ENCODE results near the gene GRIN2D. TPM values are rescaled to one million over a fixed set of nuclear protein-coding genes. Genes with fewer than 3 reads are reported as not detected.

GRIN2D gene
- total RNA-seq = 1 to 10 TPM in 1 of 2 donors, under 1 TPM in 1; 0.28 to 1.2 TPM

- Mint-ChIP-seq H3K4me3 (peak within 1 kb of the TSS; percentile 61), H3K4me1 (peaks cover 20% of the 10 kb centered on the region), H3K9me3 (no peaks in the 10 kb centered on the region), H3K27me3 (peaks cover 32% of the 10 kb centered on the region), H3K36me3 (ENCODE audit: low read depth) (peaks cover 14% of the 10 kb centered on the region), H3K27ac (peak within 1 kb of the TSS; percentile 50)
- ATAC-seq (replicated peaks) = no peak
These were observed at the start of gene GRIN2D for GRCh38 chr19:48393559-48394330. Gene GRIN2D, plus strand, starts transcription at chr19:48393668. Its CDS starts 4,725 bp downstream, at chr19:48398393.

GRCh38 chr19:48344892-48345291, 48.6 kb upstream of the GRIN2D start:
- ATAC-seq (replicated peaks) = no peak
- Mint-ChIP-seq H3K4me3 (no peak overlapping the region), H3K36me3 (ENCODE audit: low read depth) (peaks cover 6% of the 10 kb centered on the region), H3K9me3 (no peaks in the 10 kb centered on the region), H3K27me3 (no peaks in the 10 kb centered on the region), H3K27ac (no peak overlapping the region), H3K4me1 (peaks cover 6% of the 10 kb centered on the region)

GRCh38 chr19:48346191-48346590, 47.3 kb upstream of the GRIN2D start:
- no peak overlapping the region for H3K4me3 Mint-ChIP-seq
- peaks cover 6% of the 10 kb centered on the region for H3K36me3 Mint-ChIP-seq (ENCODE audit: low read depth)
- no peak for ATAC-seq (replicated peaks)
- H3K27ac Mint-ChIP-seq = no peak overlapping the region
- H3K27me3 Mint-ChIP-seq = no peaks in the 10 kb centered on the region
- H3K4me1 Mint-ChIP-seq = peaks cover 9% of the 10 kb centered on the region
- H3K9me3 Mint-ChIP-seq = no peaks in the 10 kb centered on the region

GRCh38 chr19:48348045-48348444, 45.4 kb upstream of the GRIN2D start:
- Mint-ChIP-seq H3K9me3 (no peaks in the 10 kb centered on the region), H3K36me3 (ENCODE audit: low read depth) (peaks cover 6% of the 10 kb centered on the region), H3K27me3 (no peaks in the 10 kb centered on the region), H3K27ac (peak overlapping the region; percentile 3), H3K4me3 (no peak overlapping the region), H3K4me1 (peaks cover 14% of the 10 kb centered on the region)
- ATAC-seq (replicated peaks) = no peak

DNA sequence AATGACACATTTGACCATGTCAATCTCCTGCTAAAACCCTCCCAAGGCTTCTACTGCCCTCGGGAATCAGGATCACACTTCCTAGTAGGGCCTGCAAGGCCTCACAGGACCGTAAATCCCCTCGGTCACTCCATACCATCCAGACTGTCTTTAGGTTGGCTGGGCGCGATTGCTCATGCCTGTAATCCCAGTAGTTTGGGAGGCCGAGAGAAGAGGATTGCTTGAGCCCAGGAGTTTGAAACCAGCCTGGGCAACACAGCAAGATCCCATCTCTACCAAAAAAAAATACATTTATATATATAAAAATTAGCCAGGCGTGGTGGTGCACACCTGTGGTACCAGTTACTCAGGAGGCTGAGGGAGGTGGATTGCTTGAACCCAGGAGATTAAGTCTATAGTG, 44.7 kb upstream of the GRIN2D start:
- H3K36me3 Mint-ChIP-seq (ENCODE audit: low read depth) = peaks cover 6% of the 10 kb centered on the region
- peaks cover 14% of the 10 kb centered on the region for H3K4me1 Mint-ChIP-seq

GRCh38 chr19:48350856-48351255, 42.6 kb upstream of the GRIN2D start:
- H3K36me3 Mint-ChIP-seq (ENCODE audit: low read depth) = peaks cover 6% of the 10 kb centered on the region
- peaks cover 14% of the 10 kb centered on the region for H3K4me1 Mint-ChIP-seq
- no peak overlapping the region for H3K27ac Mint-ChIP-seq
- H3K27me3 Mint-ChIP-seq = no peaks in the 10 kb centered on the region
- no peak overlapping the region for H3K4me3 Mint-ChIP-seq
- no peak for ATAC-seq (replicated peaks)
- H3K9me3 Mint-ChIP-seq = no peaks in the 10 kb centered on the region

More for the DNA sequence above, 44.7 kb upstream of the GRIN2D start:
- no peak overlapping the region for H3K4me3 Mint-ChIP-seq
- no peaks in the 10 kb centered on the region for H3K9me3 Mint-ChIP-seq
- H3K27ac Mint-ChIP-seq = peak overlapping the region; percentile 3
- no peak for ATAC-seq (replicated peaks)
- no peaks in the 10 kb centered on the region for H3K27me3 Mint-ChIP-seq

DNA sequence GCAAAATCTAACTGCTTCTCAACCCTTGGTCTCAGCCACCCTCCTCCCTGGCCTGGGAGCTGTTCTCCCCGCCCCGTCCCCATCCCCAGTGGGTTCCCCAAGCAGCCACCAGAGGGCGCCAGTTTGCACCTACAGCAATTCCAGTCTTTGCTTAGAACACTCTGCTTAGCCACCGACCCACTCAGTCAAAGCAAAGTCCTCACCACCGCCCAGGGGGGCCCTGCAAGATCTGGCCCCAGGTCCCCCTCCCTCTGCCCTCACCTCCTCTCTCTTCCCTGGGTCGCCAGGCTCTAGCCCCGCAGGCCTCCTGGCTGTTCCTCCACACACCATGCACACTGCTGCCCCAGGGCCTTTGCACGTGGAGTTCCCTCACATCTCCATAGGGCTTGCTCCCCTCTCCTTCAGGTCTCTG, 42.1 kb upstream of the GRIN2D start:
- Mint-ChIP-seq H3K36me3 (ENCODE audit: low read depth) (peaks cover 6% of the 10 kb centered on the region), H3K27me3 (no peaks in the 10 kb centered on the region), H3K4me1 (peaks cover 14% of the 10 kb centered on the region), H3K4me3 (no peak overlapping the region), H3K9me3 (no peaks in the 10 kb centered on the region), H3K27ac (no peak overlapping the region)
- ATAC-seq (replicated peaks) = peak; percentile 98

- H3K4me1 Mint-ChIP-seq = peaks cover 8% of the 10 kb centered on the region
- H3K4me3 Mint-ChIP-seq = no peak overlapping the region
- ATAC-seq (replicated peaks) = no peak
- H3K36me3 Mint-ChIP-seq (ENCODE audit: low read depth) = peaks cover 5% of the 10 kb centered on the region
- H3K27ac Mint-ChIP-seq = no peak overlapping the region
- H3K27me3 Mint-ChIP-seq = no peaks in the 10 kb centered on the region
- H3K9me3 Mint-ChIP-seq = no peaks in the 10 kb centered on the region
These were observed 39.8 kb upstream of the GRIN2D start for GRCh38 chr19:48353677-48354076.

DNA sequence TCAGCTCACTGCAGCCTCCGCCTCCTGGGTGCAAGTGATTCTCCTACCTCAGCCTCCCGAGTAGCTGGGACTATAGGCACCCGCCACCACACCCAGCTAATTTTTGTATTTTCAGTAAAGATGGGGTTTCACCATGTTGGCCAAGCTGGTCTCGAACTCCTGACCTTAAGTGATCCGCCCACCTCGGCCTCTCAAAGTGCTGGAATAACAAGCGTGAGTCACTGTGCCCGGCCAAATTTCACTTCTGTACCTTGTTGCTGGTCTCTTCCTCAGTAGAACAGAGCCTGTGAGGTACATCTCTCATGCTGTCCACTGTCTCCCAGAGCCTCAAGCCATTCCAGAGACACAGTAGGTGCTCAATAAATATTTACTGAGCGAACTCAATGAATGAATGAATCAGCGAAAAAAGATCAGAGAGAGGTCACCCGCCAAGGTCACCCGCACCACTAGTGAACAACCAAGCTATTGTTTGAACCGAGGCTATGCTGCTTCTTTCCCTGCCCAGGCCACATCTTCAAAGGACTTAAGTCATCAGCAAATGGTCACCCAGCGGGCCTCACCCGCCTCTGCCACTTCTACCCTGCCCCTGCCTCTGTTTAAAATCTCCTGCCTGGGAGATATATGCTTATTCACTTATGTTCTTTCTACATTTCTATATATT, 39.0 kb upstream of the GRIN2D start:
- no peaks in the 10 kb centered on the region for H3K9me3 Mint-ChIP-seq
- no peak for ATAC-seq (replicated peaks)
- H3K27ac Mint-ChIP-seq = no peak overlapping the region
- no peaks in the 10 kb centered on the region for H3K27me3 Mint-ChIP-seq
- H3K4me1 Mint-ChIP-seq = peaks cover 8% of the 10 kb centered on the region
- no peak overlapping the region for H3K4me3 Mint-ChIP-seq
- H3K36me3 Mint-ChIP-seq (ENCODE audit: low read depth) = peaks cover 12% of the 10 kb centered on the region

DNA sequence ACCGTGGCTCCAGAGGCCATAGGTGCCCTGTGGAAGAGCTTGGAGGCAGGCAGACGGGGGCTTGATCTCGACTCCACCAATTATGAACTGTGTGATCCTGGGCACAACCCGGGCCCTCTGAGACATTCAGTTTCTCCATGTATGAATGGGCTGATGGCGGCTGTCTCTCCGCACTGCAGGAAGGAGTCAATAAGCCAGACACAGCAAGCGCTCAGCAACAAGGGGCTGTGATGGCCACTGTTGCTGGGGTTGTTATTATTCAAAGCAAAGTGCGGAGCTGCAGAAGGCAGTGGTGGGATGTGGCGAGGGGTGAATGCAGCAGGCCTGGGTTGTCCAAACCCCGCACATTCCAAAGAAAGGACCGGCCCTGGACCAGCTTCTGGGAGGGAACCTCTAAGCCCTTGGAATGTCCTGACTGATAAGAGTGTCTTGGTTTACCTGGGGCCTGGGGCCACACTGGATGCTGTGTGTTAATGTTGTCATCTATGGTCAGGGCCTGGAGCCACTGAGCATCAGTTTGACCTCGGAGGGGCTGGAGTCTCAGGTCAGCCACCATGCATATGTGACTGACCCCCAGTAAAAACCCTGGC, 38.0 kb upstream of the GRIN2D start:
- no peak for ATAC-seq (replicated peaks)
- H3K9me3 Mint-ChIP-seq = no peaks in the 10 kb centered on the region
- H3K36me3 Mint-ChIP-seq (ENCODE audit: low read depth) = peaks cover 12% of the 10 kb centered on the region
- peaks cover 8% of the 10 kb centered on the region for H3K4me1 Mint-ChIP-seq
- H3K27me3 Mint-ChIP-seq = no peaks in the 10 kb centered on the region
- no peak overlapping the region for H3K27ac Mint-ChIP-seq
- H3K4me3 Mint-ChIP-seq = no peak overlapping the region

- ATAC-seq (replicated peaks) = no peak
- no peak overlapping the region for H3K27ac Mint-ChIP-seq
These were observed 34.3 kb upstream of the GRIN2D start for GRCh38 chr19:48359123-48359522.

GRCh38 chr19:48361912-48362311, 31.6 kb upstream of the GRIN2D start:
- ATAC-seq (replicated peaks) = no peak
- Mint-ChIP-seq H3K9me3 (no peaks in the 10 kb centered on the region), H3K36me3 (ENCODE audit: low read depth) (peaks cover 24% of the 10 kb centered on the region), H3K27ac (no peak overlapping the region), H3K4me1 (no peaks in the 10 kb centered on the region), H3K4me3 (peak overlapping the region; percentile 93), H3K27me3 (no peaks in the 10 kb centered on the region)

More at GRCh38 chr19:48359123-48359522, 34.3 kb upstream of the GRIN2D start:
- peaks cover 22% of the 10 kb centered on the region for H3K36me3 Mint-ChIP-seq (ENCODE audit: low read depth)
- no peak overlapping the region for H3K4me3 Mint-ChIP-seq
- no peaks in the 10 kb centered on the region for H3K27me3 Mint-ChIP-seq
- no peaks in the 10 kb centered on the region for H3K9me3 Mint-ChIP-seq
- H3K4me1 Mint-ChIP-seq = no peaks in the 10 kb centered on the region

GRCh38 chr19:48362716-48363499, 30.6 kb upstream of the GRIN2D start:
- Mint-ChIP-seq H3K4me1 (no peaks in the 10 kb centered on the region), H3K4me3 (peak overlapping the region; percentile 93), H3K27me3 (no peaks in the 10 kb centered on the region), H3K9me3 (no peaks in the 10 kb centered on the region), H3K36me3 (ENCODE audit: low read depth) (peaks cover 24% of the 10 kb centered on the region), H3K27ac (peak overlapping the region; percentile 97)
- peak; percentile 79 for ATAC-seq (replicated peaks)

DNA sequence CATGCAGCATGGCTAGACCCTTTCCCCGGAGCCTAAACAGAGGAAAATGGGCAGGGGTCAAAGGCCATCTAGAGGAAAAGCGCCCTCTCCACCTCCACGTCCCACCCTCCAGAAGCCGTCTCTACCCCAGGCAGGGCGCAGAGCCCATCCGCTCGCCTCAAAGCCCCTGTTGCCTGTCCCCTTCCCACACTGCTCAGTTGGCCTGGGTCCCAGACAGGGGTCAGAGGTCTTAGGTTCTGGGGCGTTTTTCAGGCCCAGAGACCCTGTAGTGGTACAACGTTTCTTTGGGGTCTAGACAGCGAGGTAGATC, 30.0 kb upstream of the GRIN2D start:
- H3K27ac Mint-ChIP-seq = peak overlapping the region; percentile 97
- no peaks in the 10 kb centered on the region for H3K4me1 Mint-ChIP-seq
- H3K36me3 Mint-ChIP-seq (ENCODE audit: low read depth) = peaks cover 21% of the 10 kb centered on the region
- no peaks in the 10 kb centered on the region for H3K9me3 Mint-ChIP-seq
- peak overlapping the region; percentile 93 for H3K4me3 Mint-ChIP-seq
- peak; percentile 13 for ATAC-seq (replicated peaks)
- no peaks in the 10 kb centered on the region for H3K27me3 Mint-ChIP-seq
